GM21526 (cell line): Measurements from ENCODE around the gene MRPL27.
A peak's percentile ranks its signal among the peaks of the same experiment; 100 is the strongest.
"Not testable (repeated sequence)": the region's sequence is repeated elsewhere in the genome, so short reads cannot be mapped to it uniquely, and the experiment has no call there.

Experiments
- ATAC-seq: cut with Tn5 transposase; IDR thresholded peaks from one replicate; pipeline ENCODE4 v1.9.1; 2021; ENCODE audit warnings: moderate library complexity; ENCODE audit not compliant: unreplicated experiment, low FRiP score

Gene MRPL27

DNA sequence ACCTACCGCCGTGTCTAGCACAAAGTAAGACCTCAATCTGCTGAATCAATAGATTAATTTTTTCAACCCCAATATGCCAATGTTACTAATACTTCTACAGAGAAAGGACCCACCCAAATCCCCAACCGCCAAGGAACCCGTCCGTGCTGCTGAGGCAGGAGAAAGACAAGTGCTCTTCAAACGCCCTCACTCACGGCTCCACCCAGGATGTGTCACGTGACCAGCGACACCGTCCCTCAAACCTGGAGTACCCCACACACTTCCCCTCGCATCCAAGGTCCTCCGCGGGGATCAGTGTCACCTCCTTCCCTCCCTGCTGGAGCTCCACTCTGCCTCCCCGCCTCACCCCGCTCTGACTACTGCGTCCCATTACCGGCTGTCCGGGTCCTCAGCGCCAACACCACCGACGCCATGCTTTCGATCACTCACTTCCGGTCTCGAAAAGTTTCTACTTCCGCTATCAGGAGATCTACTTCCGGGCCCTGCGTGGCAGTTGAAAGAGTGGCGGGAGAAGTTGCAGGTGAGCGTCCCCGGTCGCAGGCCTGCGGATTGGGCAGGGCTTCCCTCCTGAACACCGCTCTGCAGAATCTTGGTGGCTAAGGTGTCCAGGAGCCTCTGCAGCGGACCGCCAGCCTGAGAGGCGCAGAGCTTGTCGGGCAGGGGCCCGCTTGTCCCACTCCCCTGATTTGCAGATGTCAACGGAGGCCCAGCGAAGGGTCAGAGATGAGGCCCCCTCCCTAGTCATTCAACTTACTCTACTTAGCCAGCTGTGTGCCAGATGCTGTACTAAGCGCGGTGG is at the start of gene MRPL27, which contains the start of gene EME1:
Gene MRPL27 (minus strand): TSS at position 427 of the 799 bp plus-strand sequence. CDS start 14 bp downstream, at position 413.
Gene EME1 (plus strand): TSS at position 472 of the 799 bp plus-strand sequence. CDS start 1,980 bp downstream, outside the sequence.
- peak; percentile 67 for ATAC-seq

DNA sequence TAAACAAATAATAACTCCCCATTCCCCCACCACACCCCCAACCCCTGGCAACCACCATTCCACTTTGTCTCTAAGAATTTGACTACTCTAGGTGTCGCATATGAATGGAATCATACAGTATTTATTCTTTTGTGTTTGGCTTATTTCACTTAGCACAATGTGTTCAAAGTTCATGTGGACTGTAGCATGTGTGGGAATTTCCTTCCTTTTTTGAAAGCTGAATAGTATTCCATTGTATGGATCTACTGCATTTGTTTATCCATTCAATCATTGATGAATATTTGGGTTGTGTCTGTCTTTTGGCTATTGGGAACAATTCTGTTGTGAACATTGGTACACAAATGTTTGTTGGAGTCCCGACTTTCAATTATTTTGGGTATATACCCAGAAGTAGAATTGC is 49.8 kb upstream of the MRPL27 start:
- ATAC-seq, result no peak

GRCh38 chr17:50421308-50422051 is 48.5 kb upstream of the MRPL27 start:
- no peak for ATAC-seq

GRCh38 chr17:50420419-50421112 is 47.6 kb upstream of the MRPL27 start:
- no peak for ATAC-seq

GRCh38 chr17:50419577-50419976 is 46.6 kb upstream of the MRPL27 start:
- not testable (repeated sequence) for ATAC-seq

- ATAC-seq, result no peak
These were observed 41.8 kb upstream of the MRPL27 start for GRCh38 chr17:50414808-50415207.

GRCh38 chr17:50412188-50412732 is 39.3 kb upstream of the MRPL27 start:
- no peak for ATAC-seq

DNA sequence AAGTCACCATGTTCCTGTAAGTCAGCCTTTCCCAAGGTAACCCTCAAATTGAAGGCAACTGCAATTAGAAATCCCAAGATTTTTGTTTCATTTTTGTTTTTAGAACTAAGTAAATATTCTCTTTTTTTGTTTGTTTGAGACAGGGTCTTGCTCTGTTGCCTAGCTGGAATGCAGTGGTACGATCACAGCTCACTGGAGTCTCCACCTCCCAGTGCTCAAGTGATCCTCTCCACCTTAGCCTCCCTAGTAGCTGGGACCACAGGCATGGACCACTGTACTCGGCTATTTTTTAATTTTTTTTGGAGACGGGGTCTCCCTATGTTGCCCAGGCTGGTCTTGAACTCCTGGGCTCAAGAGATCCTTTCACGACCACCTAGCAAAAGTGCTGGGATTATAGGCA is 34.9 kb upstream of the MRPL27 start:
- no peak for ATAC-seq

- no peak for ATAC-seq
These were observed 33.6 kb upstream of the MRPL27 start for GRCh38 chr17:50406578-50406977.

- not testable (repeated sequence) for ATAC-seq
These were observed 32.4 kb upstream of the MRPL27 start for GRCh38 chr17:50405351-50405750.

- not testable (repeated sequence) for ATAC-seq
These were observed 26.6 kb upstream of the MRPL27 start for GRCh38 chr17:50399591-50399990.

DNA sequence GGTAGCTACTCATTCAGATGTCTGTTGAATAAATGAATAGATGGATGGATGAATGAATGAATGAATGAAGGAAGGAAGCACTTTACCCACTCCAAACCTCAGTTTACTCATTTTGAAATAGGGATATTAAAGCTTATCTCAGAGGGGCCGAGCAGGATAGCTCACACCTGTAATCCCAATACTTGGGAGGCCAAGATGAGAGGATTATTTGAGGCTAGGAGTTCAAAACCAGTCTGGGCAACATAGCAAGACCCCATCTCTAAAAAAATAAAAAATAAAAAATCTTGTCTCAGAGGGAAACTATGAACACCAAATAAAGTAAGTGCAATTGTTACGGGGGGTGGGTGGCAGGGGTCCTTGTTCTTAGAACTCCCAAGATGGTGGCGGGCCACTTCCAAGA is 25.7 kb upstream of the MRPL27 start:
- not testable (repeated sequence) for ATAC-seq

- ATAC-seq, result no peak
These were observed 24.9 kb upstream of the MRPL27 start for GRCh38 chr17:50397919-50398285.

DNA sequence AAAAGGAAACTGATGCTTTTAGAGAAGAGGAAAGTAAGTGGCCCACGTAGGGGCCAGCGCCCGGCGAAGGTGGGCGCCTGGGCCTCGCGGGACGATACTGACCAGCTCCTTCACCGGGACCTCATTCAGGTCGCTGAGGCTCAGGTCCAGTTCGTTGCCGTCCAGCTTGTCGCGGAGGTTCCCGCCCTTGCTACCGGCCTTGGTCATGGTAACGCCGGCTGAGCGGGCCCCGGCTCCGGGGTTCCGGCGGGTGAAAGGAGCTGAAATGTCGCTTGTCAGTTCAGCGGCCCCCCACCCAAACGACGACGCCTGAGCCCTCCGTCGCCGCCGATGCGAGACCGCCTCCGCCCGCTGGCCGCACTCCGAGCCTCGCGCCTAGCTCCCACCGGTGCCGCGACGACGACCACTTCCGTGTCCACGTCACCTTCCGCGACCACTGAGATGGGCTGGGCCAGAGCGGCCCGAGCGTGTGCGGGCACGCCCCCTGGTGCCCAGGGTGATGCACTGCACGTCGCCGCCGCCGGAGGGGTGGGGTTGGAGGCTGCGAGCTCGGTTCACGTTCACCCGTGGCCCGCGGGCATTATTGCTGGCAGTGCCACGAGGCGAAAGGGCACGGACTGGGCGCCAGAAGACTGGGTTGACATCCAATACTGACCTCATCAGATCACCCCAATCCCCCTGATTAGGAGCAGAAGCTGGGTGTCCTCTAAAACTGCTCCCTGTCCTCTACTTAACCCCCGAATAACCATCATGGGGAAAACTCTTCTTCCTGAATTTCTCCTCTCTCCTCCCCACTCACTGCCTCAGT is 24.3 kb upstream of the MRPL27 start, which contains the start of gene LRRC59:
Gene LRRC59 (minus strand): TSS at position 413 of the 808 bp plus-strand sequence. CDS start 206 bp downstream, at position 207.
- ATAC-seq, result peak; percentile 85

GRCh38 chr17:50396261-50397110 is 23.5 kb upstream of the MRPL27 start:
- ATAC-seq, result no peak

GRCh38 chr17:50394711-50395110 is 21.7 kb upstream of the MRPL27 start:
- no peak for ATAC-seq

GRCh38 chr17:50393700-50394099 is 20.7 kb upstream of the MRPL27 start:
- no peak for ATAC-seq

DNA sequence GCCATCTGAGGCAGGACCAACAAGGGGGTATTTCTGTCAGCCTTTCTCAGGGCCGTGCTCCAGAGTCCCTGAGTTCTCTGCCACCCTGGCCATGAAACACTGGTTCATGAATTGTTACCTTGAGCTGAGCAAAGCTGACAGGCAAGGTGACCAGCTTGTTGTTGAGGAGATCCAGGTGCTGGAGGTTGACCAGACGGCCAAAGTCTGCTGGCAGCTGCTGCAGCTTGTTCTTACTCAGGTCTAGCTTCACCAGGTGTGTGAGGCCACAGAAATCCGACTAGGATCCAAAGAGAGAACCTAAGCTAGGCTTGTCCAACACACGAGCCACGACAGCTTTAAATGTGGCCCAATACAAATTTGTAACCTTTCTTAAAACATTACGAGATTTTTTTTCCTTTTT is 19.6 kb upstream of the MRPL27 start:
- no peak for ATAC-seq

DNA sequence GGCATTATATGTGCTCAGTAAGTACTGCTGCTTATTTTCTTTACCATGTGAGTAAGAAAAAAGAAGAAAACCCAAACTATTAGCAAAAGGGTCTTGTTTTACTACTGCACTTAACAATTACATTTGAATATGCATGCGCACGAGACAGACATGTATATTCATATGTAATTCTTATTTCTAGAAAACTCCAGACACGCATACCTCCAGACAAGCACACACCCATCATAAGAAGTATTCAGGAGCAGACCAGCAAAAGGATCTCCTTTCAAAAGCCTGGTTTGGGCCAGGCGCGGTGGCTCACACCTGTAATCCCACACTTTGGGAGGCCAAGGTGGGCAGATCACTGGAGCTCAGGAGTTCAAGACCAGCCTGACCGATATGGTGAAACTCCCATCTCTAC is 16.6 kb upstream of the MRPL27 start:
- no peak for ATAC-seq
